ENCODE measurements around the gene DHX40.

- TF ChIP-seq CTCF (IDR thresholded peaks at IDR 0.05; ENCODE audit: poor library complexity) = no peak
- TF ChIP-seq EZH2phosphoT487 (IDR thresholded peaks at IDR 0.05; ENCODE audit: low read depth, severe bottlenecking, unreplicated experiment) = no peak
Observed at GRCh38 chr17:59631276-59631675, 65.9 kb downstream of the DHX40 start.
